GM18498 (cell line): ENCODE results near the gene RNF169.

ENCODE experiments used
- ATAC-seq: cut with Tn5 transposase; IDR thresholded peaks from one replicate; pipeline ENCODE4 v1.9.1; 2021; ENCODE audit warnings: mild to moderate bottlenecking, moderate library complexity; ENCODE audit not compliant: unreplicated experiment

Gene RNF169

DNA sequence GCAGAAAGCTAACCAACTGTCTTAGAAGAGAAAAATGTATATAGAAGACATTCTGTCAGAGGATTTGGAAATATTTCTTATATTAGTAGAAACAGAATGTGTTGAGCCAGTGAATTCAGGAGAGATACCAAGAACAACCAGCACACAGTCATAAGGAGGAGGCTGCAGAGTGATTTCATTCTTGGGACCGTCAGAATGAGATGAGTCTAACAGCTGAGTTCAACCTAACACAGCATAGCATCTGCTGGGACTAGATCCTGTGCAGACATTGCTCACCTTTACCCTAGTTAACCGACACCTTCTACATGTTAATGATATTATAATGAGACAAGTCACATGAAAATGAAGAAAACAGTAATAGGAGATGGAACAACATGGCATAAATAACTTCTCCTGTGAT lies 114.8 kb downstream of the RNF169 start:
- ATAC-seq, result no peak

DNA sequence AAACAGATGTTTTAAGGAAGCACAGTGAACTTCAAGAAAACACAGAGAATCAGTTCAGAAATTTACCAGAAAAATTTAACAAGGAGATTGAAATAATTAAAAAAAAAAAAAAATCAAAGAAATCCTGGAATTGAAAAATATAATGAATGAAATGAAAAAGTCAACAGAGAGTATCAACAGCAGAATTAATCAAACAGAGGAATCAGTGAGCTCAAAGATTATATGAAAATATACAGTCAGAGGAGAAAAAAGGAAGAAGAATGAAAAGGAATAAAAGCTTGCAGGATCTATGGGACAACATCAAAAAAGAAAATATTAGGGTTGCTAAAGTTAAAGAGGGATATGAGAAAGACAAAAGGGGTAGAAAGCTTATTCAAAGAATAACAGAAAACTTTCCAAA lies 117.9 kb downstream of the RNF169 start:
- ATAC-seq, result no peak

DNA sequence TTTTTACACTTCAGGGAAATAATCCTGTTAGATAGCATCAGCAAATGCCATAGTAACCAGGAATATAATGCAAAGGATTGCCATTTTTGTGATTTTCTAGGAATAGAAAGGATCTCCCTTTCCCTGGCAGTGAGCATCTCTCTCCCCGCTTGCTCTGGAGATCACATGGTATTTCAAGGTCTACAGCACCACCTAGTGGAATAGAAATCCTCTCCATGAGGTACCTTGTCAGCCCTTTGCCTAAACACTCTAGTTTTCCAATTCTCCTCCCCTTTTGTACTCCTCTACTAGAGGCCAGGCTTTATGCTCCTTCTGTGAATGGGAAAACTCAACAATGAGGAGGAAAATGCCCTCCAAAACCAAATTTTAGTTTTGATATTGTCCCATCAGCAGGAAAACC lies 121.8 kb downstream of the RNF169 start:
- ATAC-seq, result no peak

DNA sequence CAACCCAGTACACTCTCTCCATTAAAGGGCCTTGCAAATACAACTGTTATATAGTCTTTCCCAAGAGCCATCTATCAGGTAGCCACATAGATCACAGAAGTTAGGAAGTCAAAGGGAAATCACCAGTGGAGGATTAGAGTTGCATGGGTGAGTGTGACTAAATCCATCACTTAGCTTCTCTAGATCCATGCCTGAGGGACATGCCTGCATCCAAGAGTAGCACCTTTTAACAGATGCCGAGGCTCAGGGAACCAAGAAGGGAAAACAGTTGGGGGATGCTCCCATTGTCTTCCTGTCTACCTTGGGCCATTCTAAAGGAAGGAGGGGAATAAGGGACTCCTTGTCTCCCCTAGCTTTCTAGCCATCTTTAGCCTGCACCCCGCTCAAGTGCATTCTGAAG lies 122.4 kb downstream of the RNF169 start:
- ATAC-seq, result no peak

DNA sequence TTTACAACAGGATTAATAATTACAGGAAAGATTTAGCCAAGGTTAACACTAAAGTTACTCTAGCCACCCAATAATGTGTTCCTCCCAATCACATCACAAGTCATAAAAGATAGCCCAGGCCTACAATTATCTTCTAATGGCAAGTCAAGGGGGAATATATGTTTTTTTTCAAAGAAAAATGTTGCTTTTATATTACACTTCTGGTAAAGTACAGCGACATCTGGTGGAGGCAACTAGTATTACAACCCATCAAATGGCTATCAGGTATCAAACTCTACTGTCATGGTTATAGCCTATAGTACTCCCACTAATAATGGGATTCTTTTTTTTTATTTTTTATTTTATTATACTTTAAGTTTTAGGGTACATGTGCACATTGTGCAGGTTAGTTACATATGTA lies 128.5 kb downstream of the RNF169 start:
- no peak for ATAC-seq
